Kidney epithelial cell (primary cell): ENCODE data around the gene NTRK3. TPM values are rescaled to one million over a fixed set of nuclear protein-coding genes. Genes with fewer than 3 reads are reported as not detected.

ENCODE experiments used
- DNase-seq: peaks from one replicate; pipeline ENCODE4 v3.0.0-alpha.2; 2010; ENCODE audit warnings: low read depth
- H3K27me3 ChIP-seq: 2 replicates; pipeline ENCODE4 v1.6.0; 2011; ENCODE audit warnings: low read length; ENCODE audit not compliant: control insufficient read depth, insufficient read depth
- H3K36me3 ChIP-seq: 2 replicates; pipeline ENCODE4 v1.5.1; 2011; ENCODE audit warnings: low read length; ENCODE audit not compliant: control insufficient read depth, insufficient read depth
- H3K4me3 ChIP-seq: 2 replicates; pipeline ENCODE4 v1.5.1; 2011; ENCODE audit warnings: low read depth, mild to moderate bottlenecking, control low read depth, low read length
- CTCF ChIP-seq: IDR thresholded peaks from 2 replicates; pipeline ENCODE4 v1.5.1; 2011; ENCODE audit warnings: mild to moderate bottlenecking, moderate library complexity, low read length, control low read depth, inconsistent platforms; ENCODE audit not compliant: insufficient read depth, poor library complexity, severe bottlenecking
- total RNA-seq: library from RNA; depleted of rRNA; stranded (reverse); fragments of >200 nt; gene quantifications from 2 replicates; pipeline ENCODE4 v1.2.3, GENCODE V29; 2015

NTRK3 gene
- total RNA-seq, 1 donor from 2014 or later: not detected

- H3K36me3 ChIP-seq: no peaks in the 10 kb centered on the region
- no peak overlapping the region for H3K4me3 ChIP-seq
- no peaks in the 10 kb centered on the region for H3K27me3 ChIP-seq
- no peak for DNase-seq
- no peak for TF ChIP-seq CTCF
Measured at GRCh38 chr15:88215066-88215648, 41.4 kb downstream of the NTRK3 start.

- DNase-seq: no peak
Measured at GRCh38 chr15:88209111-88209510, 47.4 kb downstream of the NTRK3 start.

GRCh38 chr15:88208396-88208795 is 48.1 kb downstream of the NTRK3 start:
- no peaks in the 10 kb centered on the region for H3K36me3 ChIP-seq
- DNase-seq: no peak
- no peak overlapping the region for H3K4me3 ChIP-seq

More at GRCh38 chr15:88209111-88209510, 47.4 kb downstream of the NTRK3 start:
- no peaks in the 10 kb centered on the region for H3K36me3 ChIP-seq
- H3K4me3 ChIP-seq: no peak overlapping the region
- TF ChIP-seq CTCF: no peak
- H3K27me3 ChIP-seq: no peaks in the 10 kb centered on the region

GRCh38 chr15:88207565-88207964 is 49.0 kb downstream of the NTRK3 start:
- TF ChIP-seq CTCF: no peak
- DNase-seq: no peak
- H3K36me3 ChIP-seq: no peaks in the 10 kb centered on the region
- H3K27me3 ChIP-seq: no peaks in the 10 kb centered on the region
- no peak overlapping the region for H3K4me3 ChIP-seq

More at GRCh38 chr15:88208396-88208795, 48.1 kb downstream of the NTRK3 start:
- TF ChIP-seq CTCF: no peak
- no peaks in the 10 kb centered on the region for H3K27me3 ChIP-seq

GRCh38 chr15:88204584-88204983 is 52.0 kb downstream of the NTRK3 start:
- Histone ChIP-seq H3K36me3 (no peaks in the 10 kb centered on the region), H3K27me3 (no peaks in the 10 kb centered on the region), H3K4me3 (no peak overlapping the region)
- TF ChIP-seq CTCF: no peak
- DNase-seq: no peak

GRCh38 chr15:88202231-88202630 is 54.3 kb downstream of the NTRK3 start:
- Histone ChIP-seq H3K36me3 (no peaks in the 10 kb centered on the region), H3K4me3 (no peak overlapping the region)

More at GRCh38 chr15:88202231-88202630, 54.3 kb downstream of the NTRK3 start:
- no peaks in the 10 kb centered on the region for H3K27me3 ChIP-seq
- no peak for DNase-seq
- no peak for TF ChIP-seq CTCF
